Measurements from ENCODE around the gene EIF2S2.

The EIF2S2 gene

GRCh38 chr20:34120213-34120612 is 8.2 kb upstream of the EIF2S2 start:
- no peak for DNase-seq

GRCh38 chr20:34115232-34115631 is 3.2 kb upstream of the EIF2S2 start:
- DNase-seq: no peak

- no peak for DNase-seq
Measured at GRCh38 chr20:34114809-34115208, 2.8 kb upstream of the EIF2S2 start.

- peak; percentile 61 for DNase-seq
Measured at GRCh38 chr20:34112600-34113101, 608 bp upstream of the EIF2S2 start.

- peak; percentile 61 for DNase-seq
Measured at GRCh38 chr20:34110745-34111641, 1.1 kb downstream of the EIF2S2 start.

- DNase-seq: no peak
Measured at GRCh38 chr20:34110025-34110744, 1.9 kb downstream of the EIF2S2 start.

- no peak for DNase-seq
Measured at GRCh38 chr20:34109442-34109841, 2.6 kb downstream of the EIF2S2 start.

GRCh38 chr20:34108616-34109174 is 3.3 kb downstream of the EIF2S2 start:
- no peak for DNase-seq

- DNase-seq: no peak
Measured at GRCh38 chr20:34105978-34106675, 5.9 kb downstream of the EIF2S2 start.

GRCh38 chr20:34104059-34104458 is 8.0 kb downstream of the EIF2S2 start:
- no peak for DNase-seq

- no peak for DNase-seq
Measured at GRCh38 chr20:34102342-34102741, 9.7 kb downstream of the EIF2S2 start.

- DNase-seq: no peak
Measured at GRCh38 chr20:34100576-34100975, 11.5 kb downstream of the EIF2S2 start.

- DNase-seq: no peak
Measured at GRCh38 chr20:34099675-34100074, 12.4 kb downstream of the EIF2S2 start.

GRCh38 chr20:34098570-34098969 is 13.5 kb downstream of the EIF2S2 start:
- DNase-seq: no peak

GRCh38 chr20:34096699-34097444 is 15.2 kb downstream of the EIF2S2 start:
- no peak for DNase-seq

GRCh38 chr20:34095825-34096224 is 16.2 kb downstream of the EIF2S2 start:
- DNase-seq: no peak

- DNase-seq: no peak
Measured at GRCh38 chr20:34093895-34094294, 18.1 kb downstream of the EIF2S2 start.

- DNase-seq: no peak
Measured at GRCh38 chr20:34091637-34092200, 20.3 kb downstream of the EIF2S2 start.

GRCh38 chr20:34090645-34091044 is 21.4 kb downstream of the EIF2S2 start:
- no peak for DNase-seq

GRCh38 chr20:34089655-34090345 is 22.2 kb downstream of the EIF2S2 start:
- no peak for DNase-seq

GRCh38 chr20:34089175-34089479 is 22.9 kb downstream of the EIF2S2 start:
- no peak for DNase-seq

Data from right forelimb (tissue), 1 donor.